ENCODE measurements around the gene PNPLA7. TPM values are rescaled to one million over a fixed set of nuclear protein-coding genes. Genes with fewer than 3 reads are reported as not detected.

The PNPLA7 gene
- total and polyA plus RNA-seq, 2 of the 8 experiments (the other 6 are each of a cell fraction or from before 2014, with no cell fraction given) = 0.35 to 0.47 TPM

DNA sequence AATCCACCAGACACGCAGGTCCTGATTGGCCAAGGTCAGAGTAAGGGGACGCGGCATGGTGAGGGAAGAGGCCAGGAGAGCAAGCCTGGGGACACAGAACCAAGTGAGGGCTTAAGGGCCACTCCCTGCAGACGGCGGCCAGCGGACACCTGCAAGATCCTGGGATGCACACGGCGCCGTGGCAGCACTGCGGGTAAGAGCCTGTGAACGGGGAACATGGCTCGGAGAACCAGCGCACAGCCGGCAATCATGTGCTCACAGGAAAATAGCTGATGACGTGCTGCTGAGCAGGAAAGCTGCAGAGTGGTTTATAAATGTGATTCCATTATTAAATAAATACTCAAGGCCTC lies 64.1 kb downstream of the PNPLA7 start (continued):
- TF ChIP-seq, protein P1, sequence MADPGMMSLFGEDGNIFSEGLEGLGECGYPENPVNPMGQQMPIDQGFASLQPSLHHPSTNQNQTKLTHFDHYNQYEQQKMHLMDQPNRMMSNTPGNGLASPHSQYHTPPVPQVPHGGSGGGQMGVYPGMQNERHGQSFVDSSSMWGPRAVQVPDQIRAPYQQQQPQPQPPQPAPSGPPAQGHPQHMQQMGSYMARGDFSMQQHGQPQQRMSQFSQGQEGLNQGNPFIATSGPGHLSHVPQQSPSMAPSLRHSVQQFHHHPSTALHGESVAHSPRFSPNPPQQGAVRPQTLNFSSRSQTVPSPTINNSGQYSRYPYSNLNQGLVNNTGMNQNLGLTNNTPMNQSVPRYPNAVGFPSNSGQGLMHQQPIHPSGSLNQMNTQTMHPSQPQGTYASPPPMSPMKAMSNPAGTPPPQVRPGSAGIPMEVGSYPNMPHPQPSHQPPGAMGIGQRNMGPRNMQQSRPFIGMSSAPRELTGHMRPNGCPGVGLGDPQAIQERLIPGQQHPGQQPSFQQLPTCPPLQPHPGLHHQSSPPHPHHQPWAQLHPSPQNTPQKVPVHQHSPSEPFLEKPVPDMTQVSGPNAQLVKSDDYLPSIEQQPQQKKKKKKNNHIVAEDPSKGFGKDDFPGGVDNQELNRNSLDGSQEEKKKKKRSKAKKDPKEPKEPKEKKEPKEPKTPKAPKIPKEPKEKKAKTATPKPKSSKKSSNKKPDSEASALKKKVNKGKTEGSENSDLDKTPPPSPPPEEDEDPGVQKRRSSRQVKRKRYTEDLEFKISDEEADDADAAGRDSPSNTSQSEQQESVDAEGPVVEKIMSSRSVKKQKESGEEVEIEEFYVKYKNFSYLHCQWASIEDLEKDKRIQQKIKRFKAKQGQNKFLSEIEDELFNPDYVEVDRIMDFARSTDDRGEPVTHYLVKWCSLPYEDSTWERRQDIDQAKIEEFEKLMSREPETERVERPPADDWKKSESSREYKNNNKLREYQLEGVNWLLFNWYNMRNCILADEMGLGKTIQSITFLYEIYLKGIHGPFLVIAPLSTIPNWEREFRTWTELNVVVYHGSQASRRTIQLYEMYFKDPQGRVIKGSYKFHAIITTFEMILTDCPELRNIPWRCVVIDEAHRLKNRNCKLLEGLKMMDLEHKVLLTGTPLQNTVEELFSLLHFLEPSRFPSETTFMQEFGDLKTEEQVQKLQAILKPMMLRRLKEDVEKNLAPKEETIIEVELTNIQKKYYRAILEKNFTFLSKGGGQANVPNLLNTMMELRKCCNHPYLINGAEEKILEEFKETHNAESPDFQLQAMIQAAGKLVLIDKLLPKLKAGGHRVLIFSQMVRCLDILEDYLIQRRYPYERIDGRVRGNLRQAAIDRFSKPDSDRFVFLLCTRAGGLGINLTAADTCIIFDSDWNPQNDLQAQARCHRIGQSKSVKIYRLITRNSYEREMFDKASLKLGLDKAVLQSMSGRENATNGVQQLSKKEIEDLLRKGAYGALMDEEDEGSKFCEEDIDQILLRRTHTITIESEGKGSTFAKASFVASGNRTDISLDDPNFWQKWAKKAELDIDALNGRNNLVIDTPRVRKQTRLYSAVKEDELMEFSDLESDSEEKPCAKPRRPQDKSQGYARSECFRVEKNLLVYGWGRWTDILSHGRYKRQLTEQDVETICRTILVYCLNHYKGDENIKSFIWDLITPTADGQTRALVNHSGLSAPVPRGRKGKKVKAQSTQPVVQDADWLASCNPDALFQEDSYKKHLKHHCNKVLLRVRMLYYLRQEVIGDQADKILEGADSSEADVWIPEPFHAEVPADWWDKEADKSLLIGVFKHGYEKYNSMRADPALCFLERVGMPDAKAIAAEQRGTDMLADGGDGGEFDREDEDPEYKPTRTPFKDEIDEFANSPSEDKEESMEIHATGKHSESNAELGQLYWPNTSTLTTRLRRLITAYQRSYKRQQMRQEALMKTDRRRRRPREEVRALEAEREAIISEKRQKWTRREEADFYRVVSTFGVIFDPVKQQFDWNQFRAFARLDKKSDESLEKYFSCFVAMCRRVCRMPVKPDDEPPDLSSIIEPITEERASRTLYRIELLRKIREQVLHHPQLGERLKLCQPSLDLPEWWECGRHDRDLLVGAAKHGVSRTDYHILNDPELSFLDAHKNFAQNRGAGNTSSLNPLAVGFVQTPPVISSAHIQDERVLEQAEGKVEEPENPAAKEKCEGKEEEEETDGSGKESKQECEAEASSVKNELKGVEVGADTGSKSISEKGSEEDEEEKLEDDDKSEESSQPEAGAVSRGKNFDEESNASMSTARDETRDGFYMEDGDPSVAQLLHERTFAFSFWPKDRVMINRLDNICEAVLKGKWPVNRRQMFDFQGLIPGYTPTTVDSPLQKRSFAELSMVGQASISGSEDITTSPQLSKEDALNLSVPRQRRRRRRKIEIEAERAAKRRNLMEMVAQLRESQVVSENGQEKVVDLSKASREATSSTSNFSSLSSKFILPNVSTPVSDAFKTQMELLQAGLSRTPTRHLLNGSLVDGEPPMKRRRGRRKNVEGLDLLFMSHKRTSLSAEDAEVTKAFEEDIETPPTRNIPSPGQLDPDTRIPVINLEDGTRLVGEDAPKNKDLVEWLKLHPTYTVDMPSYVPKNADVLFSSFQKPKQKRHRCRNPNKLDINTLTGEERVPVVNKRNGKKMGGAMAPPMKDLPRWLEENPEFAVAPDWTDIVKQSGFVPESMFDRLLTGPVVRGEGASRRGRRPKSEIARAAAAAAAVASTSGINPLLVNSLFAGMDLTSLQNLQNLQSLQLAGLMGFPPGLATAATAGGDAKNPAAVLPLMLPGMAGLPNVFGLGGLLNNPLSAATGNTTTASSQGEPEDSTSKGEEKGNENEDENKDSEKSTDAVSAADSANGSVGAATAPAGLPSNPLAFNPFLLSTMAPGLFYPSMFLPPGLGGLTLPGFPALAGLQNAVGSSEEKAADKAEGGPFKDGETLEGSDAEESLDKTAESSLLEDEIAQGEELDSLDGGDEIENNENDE (IDR thresholded peaks at IDR 0.05; ENCODE audit: insufficient replicate concordance, low read length) = no peak
- TF ChIP-seq BRCA1 (IDR thresholded peaks at IDR 0.05; ENCODE audit: low read depth, low read length) = no peak
- no peak for TF ChIP-seq SUZ12 (IDR thresholded peaks at IDR 0.05; ENCODE audit: low read length)
- no peak for TF ChIP-seq EZH2 (IDR thresholded peaks at IDR 0.05; ENCODE audit: low read depth, low read length, severe bottlenecking)
- TF ChIP-seq KDM1A (IDR thresholded peaks at IDR 0.05; ENCODE audit: borderline replicate concordance, low read length) = no peak
- TF ChIP-seq RFX5 (IDR thresholded peaks at IDR 0.05; ENCODE audit: borderline replicate concordance, low read depth, low read length) = no peak
- TF ChIP-seq SIN3A (conservative IDR thresholded peaks at IDR 0.05 in 1 of 2, IDR thresholded peaks at IDR 0.05 in 1 of 2; ENCODE audit: low read depth in 1 of 2, low read length in 2 of 2) = no peak
- TF ChIP-seq JUN (IDR thresholded peaks at IDR 0.05; ENCODE audit: low read depth, low read length) = no peak
- no peak for TF ChIP-seq SP2 (IDR thresholded peaks at IDR 0.05; ENCODE audit: low read length)
- TF ChIP-seq GTF2F1 (IDR thresholded peaks at IDR 0.05; ENCODE audit: borderline replicate concordance, low read depth, low read length) = no peak
- TF ChIP-seq CTBP2 (IDR thresholded peaks at IDR 0.05; ENCODE audit: borderline replicate concordance, insufficient read depth, insufficient read length, low read length) = no peak
- no peak for TF ChIP-seq MAX (IDR thresholded peaks at IDR 0.05)

All from H1 (cell line).